C1 segment of cervical spinal cord (tissue), 14 donors: ENCODE measurements around the gene ITIH6.

ENCODE experiments used
- DNase-seq, 14 donors: peaks; one replicate each; lab custom pipeline; 2025; lab: John Stamatoyannopoulos, UW

ITIH6 gene

DNA sequence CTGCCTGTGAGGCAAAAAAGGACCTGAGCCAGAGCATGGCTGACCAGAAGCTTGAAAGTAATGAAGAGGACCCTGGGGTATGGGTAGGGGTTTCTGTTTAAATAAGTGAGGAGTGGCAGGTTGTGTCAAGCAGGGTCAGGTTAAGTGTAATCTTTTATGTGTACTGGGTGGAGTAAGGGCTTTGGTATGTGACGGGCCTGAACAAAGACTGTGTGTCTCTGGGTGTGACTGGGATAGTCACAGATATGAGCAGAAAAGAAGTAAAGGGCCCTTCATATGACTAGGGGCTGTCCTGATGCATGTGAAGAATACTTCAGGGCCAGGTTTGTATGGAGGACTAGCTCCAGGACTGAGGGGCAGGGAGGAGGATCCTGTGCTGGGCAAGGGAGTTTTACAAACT, 82.4 kb downstream of the ITIH6 start:
- DNase-seq: no peak

GRCh38 chrX:54714424-54714823, 83.6 kb downstream of the ITIH6 start:
- DNase-seq: no peak

DNA sequence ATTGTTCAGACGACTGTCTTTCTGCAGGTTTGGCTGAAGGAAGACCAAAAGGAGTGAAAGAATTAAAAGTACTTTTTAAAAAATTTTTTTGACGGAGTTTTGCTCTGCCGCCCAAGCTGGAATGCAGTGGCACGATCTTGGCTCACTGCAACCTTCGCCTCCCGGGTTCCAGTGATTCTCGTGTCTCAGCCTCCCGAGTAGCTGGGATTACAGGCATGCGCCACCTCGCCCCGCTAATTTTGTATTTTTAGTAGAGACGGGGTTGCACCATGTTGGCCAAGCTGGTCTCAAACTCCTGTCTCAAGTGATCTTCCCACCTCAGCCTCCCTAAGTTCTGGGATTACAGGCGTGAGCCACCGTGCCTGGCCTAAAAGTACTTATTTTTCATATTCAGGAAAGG, 86.3 kb downstream of the ITIH6 start:
- no peak for DNase-seq

DNA sequence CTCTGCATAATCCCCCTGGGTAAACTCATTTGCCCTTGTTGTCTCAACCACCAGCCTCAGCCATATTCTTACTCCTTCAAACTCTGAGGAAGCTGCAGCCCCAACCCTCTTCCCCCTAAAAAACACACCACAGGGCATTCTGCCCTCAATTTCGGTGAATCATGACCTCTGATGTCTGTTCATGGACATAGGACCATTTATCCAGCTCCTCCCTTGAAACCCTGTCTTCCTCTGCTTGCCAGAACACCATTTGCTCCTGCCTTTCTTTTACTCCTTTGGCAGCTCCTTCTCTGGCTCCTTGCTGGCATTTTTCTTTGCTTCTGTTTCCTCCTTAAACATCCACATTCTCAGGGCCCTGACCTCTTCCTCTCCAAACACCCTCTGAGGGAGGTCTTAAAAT, 87.1 kb downstream of the ITIH6 start:
- no peak for DNase-seq

- no peak for DNase-seq
Observed at GRCh38 chrX:54708404-54708803, 89.7 kb downstream of the ITIH6 start.
